ENCODE results near the gene RIPOR3.

DNA sequence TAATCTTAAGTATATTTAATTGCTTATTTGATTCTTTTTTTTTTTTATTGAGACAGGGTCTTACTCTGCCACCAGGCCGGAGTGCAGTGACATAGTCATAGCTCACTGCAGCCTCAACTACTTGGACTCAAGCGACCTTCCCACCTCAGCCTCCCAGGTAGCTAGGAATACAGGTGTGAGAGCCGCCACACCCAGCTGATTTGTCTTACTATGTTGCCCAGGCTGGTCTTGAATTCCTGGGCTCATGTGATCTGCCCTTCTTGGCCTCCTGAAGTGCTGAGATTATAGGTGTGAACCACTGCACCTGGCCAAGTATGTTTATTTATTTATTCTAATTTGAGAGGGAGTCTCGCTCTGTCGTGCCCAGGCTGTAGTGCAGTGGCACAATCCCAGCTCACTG lies 142.9 kb downstream of the RIPOR3 start:
- TF ChIP-seq, protein P1, sequence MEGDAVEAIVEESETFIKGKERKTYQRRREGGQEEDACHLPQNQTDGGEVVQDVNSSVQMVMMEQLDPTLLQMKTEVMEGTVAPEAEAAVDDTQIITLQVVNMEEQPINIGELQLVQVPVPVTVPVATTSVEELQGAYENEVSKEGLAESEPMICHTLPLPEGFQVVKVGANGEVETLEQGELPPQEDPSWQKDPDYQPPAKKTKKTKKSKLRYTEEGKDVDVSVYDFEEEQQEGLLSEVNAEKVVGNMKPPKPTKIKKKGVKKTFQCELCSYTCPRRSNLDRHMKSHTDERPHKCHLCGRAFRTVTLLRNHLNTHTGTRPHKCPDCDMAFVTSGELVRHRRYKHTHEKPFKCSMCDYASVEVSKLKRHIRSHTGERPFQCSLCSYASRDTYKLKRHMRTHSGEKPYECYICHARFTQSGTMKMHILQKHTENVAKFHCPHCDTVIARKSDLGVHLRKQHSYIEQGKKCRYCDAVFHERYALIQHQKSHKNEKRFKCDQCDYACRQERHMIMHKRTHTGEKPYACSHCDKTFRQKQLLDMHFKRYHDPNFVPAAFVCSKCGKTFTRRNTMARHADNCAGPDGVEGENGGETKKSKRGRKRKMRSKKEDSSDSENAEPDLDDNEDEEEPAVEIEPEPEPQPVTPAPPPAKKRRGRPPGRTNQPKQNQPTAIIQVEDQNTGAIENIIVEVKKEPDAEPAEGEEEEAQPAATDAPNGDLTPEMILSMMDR (conservative IDR thresholded peaks at IDR 0.05; ENCODE audit: low read length) = no peak
- TF ChIP-seq EZH2phosphoT487 (IDR thresholded peaks at IDR 0.05; ENCODE audit: borderline replicate concordance, low read depth, low read length) = no peak

Measured in OCI-LY7 (cell line).